IMR-90 (cell line): ENCODE data around the gene HYI. TPM values are rescaled to one million over a fixed set of nuclear protein-coding genes. Genes with fewer than 3 reads are reported as not detected.

Source experiments
- ATAC-seq: fragments of 200-7000 bp; cut with Tn5 transposase; 2 replicates; pipeline ENCODE4 v1.9.1; 2020; ENCODE audit warnings: low read depth, mild to moderate bottlenecking, moderate library complexity
- BruUV-seq: library from RNA; stranded (reverse); fragments of 400-500 nt; replicated peaks from 2 replicates; lab custom pipeline; 2021; lab: Mats Ljungman, UMichigan
- CTCF ChIA-PET: fragments of 300-600 bp; formaldehyde crosslinking; extraction: SDS; loops from one replicate; lab custom pipeline; 2021; ENCODE audit warnings: antibody characterized with exemption; lab: Yijun Ruan, JAX
- POLR2A ChIA-PET: fragments of 300-600 bp; sonication (Branson Sonifier 250); formaldehyde crosslinking; loops from one replicate; lab custom pipeline; 2022; ENCODE audit warnings: antibody characterized with exemption; ENCODE audit not compliant: unreplicated experiment; lab: Charles Lee
- DNase-seq: peaks from one replicate; pipeline ENCODE4 v3.0.0; 2013
- H2AFZ ChIP-seq: replicated peaks from 2 replicates; pipeline ENCODE3; 2013; ENCODE audit warnings: low read length, mild to moderate bottlenecking; ENCODE audit not compliant: poor library complexity
- H2AK5ac ChIP-seq: 2 replicates; pipeline ENCODE4 v1.6.1; 2013; ENCODE audit warnings: low read depth, low read length, inconsistent platforms
- H2AK9ac ChIP-seq: replicated peaks from 2 replicates; pipeline ENCODE3; 2013; ENCODE audit warnings: mild to moderate bottlenecking, low read depth, low read length, moderate library complexity; ENCODE audit not compliant: poor library complexity
- H2BK120ac ChIP-seq: 2 replicates; pipeline ENCODE4 v1.6.1; 2013; ENCODE audit warnings: low read depth, low read length, inconsistent platforms
- H2BK15ac ChIP-seq: 3 replicates; pipeline ENCODE4 v1.6.1; 2013; ENCODE audit warnings: low read depth, low read length, inconsistent platforms
- H2BK20ac ChIP-seq: 2 replicates; pipeline ENCODE4 v1.6.1; 2013; ENCODE audit warnings: low read depth, mild to moderate bottlenecking, inconsistent platforms, low read length, moderate library complexity
- H2BK5ac ChIP-seq: 2 replicates; pipeline ENCODE4 v1.6.1; 2013; ENCODE audit warnings: mild to moderate bottlenecking, low read depth, low read length, inconsistent platforms; ENCODE audit not compliant: poor library complexity, severe bottlenecking
- H3K14ac ChIP-seq: replicated peaks from 2 replicates; pipeline ENCODE4 v1.6.1; 2013; ENCODE audit warnings: low read depth, low read length, inconsistent platforms
- H3K18ac ChIP-seq: 2 replicates; pipeline ENCODE4 v1.6.1; 2013; ENCODE audit warnings: low read depth, low read length, control low read depth
- H3K23ac ChIP-seq: 2 replicates; pipeline ENCODE4 v1.6.1; 2013; ENCODE audit warnings: low read depth, low read length, inconsistent platforms
- H3K27ac ChIP-seq: 2 replicates; pipeline ENCODE4 v1.5.1; 2013; ENCODE audit warnings: mild to moderate bottlenecking, control low read depth, low read length; ENCODE audit not compliant: insufficient read depth
- H3K27me3 ChIP-seq: 2 replicates; pipeline ENCODE4 v1.6.1; 2013; ENCODE audit warnings: low read length; ENCODE audit not compliant: control insufficient read depth, insufficient read depth
- H3K36me3 ChIP-seq: 2 replicates; pipeline ENCODE4 v1.6.1; 2013; ENCODE audit warnings: low read length, mixed read lengths; ENCODE audit not compliant: control insufficient read depth, insufficient read depth
- H3K4ac ChIP-seq: 2 replicates; pipeline ENCODE4 v1.6.1; 2013; ENCODE audit warnings: low read depth, low read length, inconsistent platforms
- H3K4me1 ChIP-seq: 2 replicates; pipeline ENCODE4 v1.6.1; 2013; ENCODE audit warnings: low read length, mixed read lengths; ENCODE audit not compliant: control insufficient read depth, insufficient read depth
- H3K4me2 ChIP-seq: 2 replicates; pipeline ENCODE4 v1.6.1; 2013; ENCODE audit warnings: low read depth, mild to moderate bottlenecking, control low read depth, low read length, moderate library complexity
- H3K4me3 ChIP-seq: 2 replicates; pipeline ENCODE4 v1.5.1; 2013; ENCODE audit warnings: low read depth, mild to moderate bottlenecking, control low read depth, low read length, moderate library complexity; ENCODE audit not compliant: insufficient read depth
- H3K56ac ChIP-seq: 2 replicates; pipeline ENCODE4 v1.6.1; 2013; ENCODE audit warnings: low read length, inconsistent platforms; ENCODE audit not compliant: insufficient read depth; ENCODE audit errors: extremely low read depth
- H3K79me1 ChIP-seq, 2 experiments: 2 replicates each; pipeline ENCODE4 v1.6.1; 2013; ENCODE audit warnings: low read length in 2 of 2, inconsistent platforms in 1 of 2, low read depth in 1 of 2
- H3K9ac ChIP-seq: 2 replicates; pipeline ENCODE4 v1.6.1; 2013; ENCODE audit warnings: low read depth, low read length, control low read depth
- H3K9me1 ChIP-seq: 2 replicates; pipeline ENCODE4 v1.6.1; 2013; ENCODE audit warnings: low read length, inconsistent platforms; ENCODE audit not compliant: insufficient read depth
- H3K9me3 ChIP-seq: 2 replicates; pipeline ENCODE4 v1.6.1; 2013; ENCODE audit warnings: low read length; ENCODE audit not compliant: control insufficient read depth, insufficient read depth
- H4K20me1 ChIP-seq: 2 replicates; pipeline ENCODE4 v1.6.1; 2013; ENCODE audit warnings: low read length, inconsistent platforms; ENCODE audit not compliant: insufficient read depth
- H4K5ac ChIP-seq: 2 replicates; pipeline ENCODE4 v1.6.1; 2013; ENCODE audit warnings: mild to moderate bottlenecking, low read depth, low read length, control low read depth
- H4K8ac ChIP-seq, 2 experiments: 2 replicates each; pipeline ENCODE4 v1.6.1; 2013; ENCODE audit warnings: low read depth in 2 of 2, low read length in 2 of 2, control low read depth in 1 of 2, inconsistent platforms in 1 of 2
- H4K91ac ChIP-seq: 2 replicates; pipeline ENCODE4 v1.6.1; 2013; ENCODE audit warnings: low read depth, low read length, inconsistent platforms; ENCODE audit not compliant: insufficient read depth
- NFE2L2 ChIP-seq: fragments of 150-350 bp; IDR thresholded peaks from 2 replicates; pipeline ENCODE4 v1.6.1; 2016; ENCODE audit warnings: low read depth, mild to moderate bottlenecking, low read length
- POLR2A ChIP-seq: IDR thresholded peaks from 2 replicates; pipeline ENCODE4 v1.6.1; 2012; ENCODE audit warnings: mild to moderate bottlenecking, low read depth, low read length
- RAD21 ChIP-seq: IDR thresholded peaks from 2 replicates; pipeline ENCODE4 v1.6.1; 2012; ENCODE audit warnings: low read length, improper control_type of control experiment
- RCOR1 ChIP-seq: IDR thresholded peaks from 2 replicates; pipeline ENCODE4 v1.6.1; 2012; ENCODE audit warnings: mild to moderate bottlenecking, low read length, improper control_type of control experiment; ENCODE audit not compliant: insufficient replicate concordance
- SMC3 ChIP-seq: fragments of 150-350 bp; IDR thresholded peaks from 2 replicates; pipeline ENCODE4 v1.6.1; 2016; ENCODE audit warnings: low read depth, mild to moderate bottlenecking, antibody characterized with exemption, low read length, moderate library complexity
- WGBS, 2 experiments: methylation state at CpG; one replicate each; pipeline versions ENCODE4 v1.1.5 to v1.1.7; 2013; ENCODE audit warnings: missing lambda C conversion rate in 2 of 2; ENCODE audit not compliant: insufficient read length in 1 of 2; ENCODE audit errors: extremely low coverage in 2 of 2; 5-methylcytosine and 5-hydroxymethylcytosine counted together
- dilution Hi-C: fragments of 300-500 bp; cut with HindIII; formaldehyde crosslinking; loops from one replicate; pipeline ENCODE4 v1.14.3; 2018; ENCODE audit warnings: low sequenced_read_pairs; ENCODE audit not compliant: unreplicated experiment
- in situ Hi-C: fragments of 300-500 bp; cut with MboI; formaldehyde crosslinking; loops from 3 replicates; pipeline ENCODE4 v1.14.3; 2019; ENCODE audit warnings: low sequenced_read_pairs, inconsistent platforms, mixed read lengths
- intact Hi-C: fragments of 100-400 bp; cut with micrococcal nuclease; formaldehyde crosslinking; loops from 2 replicates; pipeline ENCODE4 v1.10.0; 2022
- polyA plus RNA-seq, 3 experiments: library from polyadenylated mRNA; depleted of rRNA; stranded (reverse); fragments of >200 nt; gene quantifications; 2 replicates each; pipeline ENCODE4 v1.2.3, GENCODE V29; 2012; ENCODE audit warnings: low replicate concordance in 1 of 3
- total RNA-seq: library from RNA; depleted of rRNA; stranded (reverse); fragments of >200 nt; gene quantifications from 2 replicates; pipeline ENCODE4 v1.2.3, GENCODE V29; 2012

Gene HYI
- total and polyA plus RNA-seq, 2 of the 4 experiments (the other 2 are of a cell fraction), result 21.5 to 53.7 TPM

DNA sequence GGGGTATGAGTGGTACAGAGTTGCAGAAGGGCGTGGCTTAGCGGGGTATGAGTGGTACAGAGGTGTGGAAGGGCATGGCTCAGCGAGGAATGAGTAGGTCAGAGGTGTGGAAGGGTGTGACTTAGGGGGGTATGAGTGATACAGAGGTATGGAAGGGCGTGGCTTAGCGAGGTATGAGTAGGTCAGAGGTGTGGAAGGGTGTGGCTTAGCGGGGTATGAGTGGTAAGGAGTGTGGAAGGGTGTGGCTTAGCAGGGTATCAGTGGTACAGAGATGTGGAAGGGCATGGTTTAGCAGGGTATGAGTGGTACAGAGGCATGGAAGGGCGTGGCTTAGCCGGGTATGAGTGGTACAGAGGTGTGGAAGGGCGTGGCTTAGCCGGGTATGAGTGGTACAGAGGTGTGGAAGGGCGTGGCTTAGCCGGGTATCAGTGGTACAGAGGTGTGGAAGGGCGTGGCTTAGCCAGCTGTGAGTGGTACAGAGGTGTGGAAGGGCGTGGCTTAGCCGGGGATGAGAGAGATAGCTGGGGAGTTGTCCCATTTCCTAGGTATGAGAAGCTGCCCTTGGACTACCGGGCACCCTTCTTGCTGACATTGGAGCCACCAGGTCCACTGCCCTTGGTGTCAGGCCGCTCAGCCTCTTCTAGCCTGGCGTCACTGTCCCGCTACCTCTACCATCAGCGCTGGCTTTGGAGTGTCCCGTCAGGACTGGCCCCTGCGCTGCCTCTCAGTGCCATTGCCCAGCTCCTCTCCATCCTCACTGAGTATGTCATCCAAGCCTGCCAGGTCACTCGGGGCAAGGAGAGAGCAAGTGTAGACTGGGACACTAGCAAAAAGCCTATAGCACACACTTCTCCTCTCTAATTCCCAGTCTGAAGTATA, 29.8 kb downstream of the HYI start:
- H2AK9ac ChIP-seq, result peak overlapping the region; percentile 85
- no peak for ATAC-seq
- no peak overlapping the region for H3K4me2 ChIP-seq
- no peak overlapping the region for H2BK15ac ChIP-seq
- H3K36me3 ChIP-seq, result peaks cover 96% of the 10 kb centered on the region
- no peak overlapping the region for H4K91ac ChIP-seq
- no peaks in the 10 kb centered on the region; the same call in 1 of the 2 replicates for H4K20me1 ChIP-seq
- H2BK5ac ChIP-seq, result no peak overlapping the region
- H4K5ac ChIP-seq, result no peak overlapping the region
- in situ Hi-C loops (loop anchor here (25.0 kb wide), 1 partner anchor 512 kb away; no protein-coding TSS in a partner anchor), intact Hi-C loops (no loop called here), dilution Hi-C loops (no loop called here)
- H3K14ac ChIP-seq, result no peak overlapping the region
- no peak overlapping the region for H4K8ac ChIP-seq
- no peak overlapping the region for H3K23ac ChIP-seq
- H3K27ac ChIP-seq, result no peak overlapping the region
- H2BK120ac ChIP-seq, result no peak overlapping the region
- peak overlapping the region; percentile 63 for H2AFZ ChIP-seq
- no peak overlapping the region for H3K56ac ChIP-seq
- POLR2A ChIA-PET, result no interaction called here
- 97 to 100% methylated on average over 1 to 14 of the region's 23 CpGs for WGBS, 2 experiments
- no TSS peak for BruUV-seq
- H3K4me1 ChIP-seq, result no peaks in the 10 kb centered on the region
- no peak overlapping the region for H3K4me3 ChIP-seq
- TF ChIP-seq SMC3 (no peak), NFE2L2 (no peak), POLR2A (no peak), RAD21 (no peak), RCOR1 (no peak)
- no peak overlapping the region for H3K9ac ChIP-seq
- H3K18ac ChIP-seq, result no peak overlapping the region
- H2AK5ac ChIP-seq, result no peak overlapping the region
- no peaks in the 10 kb centered on the region for H3K9me3 ChIP-seq
- no peak overlapping the region for H3K4ac ChIP-seq
- no peak overlapping the region for H2BK20ac ChIP-seq
- no peaks in the 10 kb centered on the region for H3K27me3 ChIP-seq
- CTCF ChIA-PET, result no interaction called here
- H3K79me1 ChIP-seq, result peaks cover 0 to 4% of the 10 kb centered on the region in 2 experiments; a peak in 1 of 4 replicates
- peaks cover 20% of the 10 kb centered on the region; the same call in 1 of the 2 replicates for H3K9me1 ChIP-seq
- no peak for DNase-seq
